ENCODE results near the gene CDH1.

DNA sequence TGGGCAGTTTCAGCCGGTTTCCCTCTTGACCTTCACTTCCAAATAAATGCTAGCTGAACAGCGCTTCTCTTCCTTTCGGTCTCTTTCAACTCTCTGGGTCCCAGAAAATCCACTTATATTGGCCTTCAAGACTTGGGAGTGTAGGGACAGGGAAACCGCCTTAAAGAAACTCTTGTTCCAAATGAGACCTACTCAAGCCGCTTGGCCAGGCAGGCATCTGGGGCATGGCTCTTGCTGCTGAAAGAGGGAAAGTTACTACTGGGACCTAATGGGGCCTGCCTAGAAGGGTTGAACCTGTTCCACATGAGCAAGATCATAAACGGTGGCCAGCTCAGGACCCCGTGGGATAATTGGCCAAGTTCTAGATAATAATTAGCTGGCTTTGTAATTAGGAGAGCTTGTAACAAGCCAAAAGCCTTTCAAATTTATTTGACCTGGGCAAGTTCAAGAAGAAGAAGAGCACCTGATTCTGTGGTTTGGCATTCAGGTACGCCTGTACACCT, 13.2 kb downstream of the CDH1 start:
- TF ChIP-seq, protein P1, sequence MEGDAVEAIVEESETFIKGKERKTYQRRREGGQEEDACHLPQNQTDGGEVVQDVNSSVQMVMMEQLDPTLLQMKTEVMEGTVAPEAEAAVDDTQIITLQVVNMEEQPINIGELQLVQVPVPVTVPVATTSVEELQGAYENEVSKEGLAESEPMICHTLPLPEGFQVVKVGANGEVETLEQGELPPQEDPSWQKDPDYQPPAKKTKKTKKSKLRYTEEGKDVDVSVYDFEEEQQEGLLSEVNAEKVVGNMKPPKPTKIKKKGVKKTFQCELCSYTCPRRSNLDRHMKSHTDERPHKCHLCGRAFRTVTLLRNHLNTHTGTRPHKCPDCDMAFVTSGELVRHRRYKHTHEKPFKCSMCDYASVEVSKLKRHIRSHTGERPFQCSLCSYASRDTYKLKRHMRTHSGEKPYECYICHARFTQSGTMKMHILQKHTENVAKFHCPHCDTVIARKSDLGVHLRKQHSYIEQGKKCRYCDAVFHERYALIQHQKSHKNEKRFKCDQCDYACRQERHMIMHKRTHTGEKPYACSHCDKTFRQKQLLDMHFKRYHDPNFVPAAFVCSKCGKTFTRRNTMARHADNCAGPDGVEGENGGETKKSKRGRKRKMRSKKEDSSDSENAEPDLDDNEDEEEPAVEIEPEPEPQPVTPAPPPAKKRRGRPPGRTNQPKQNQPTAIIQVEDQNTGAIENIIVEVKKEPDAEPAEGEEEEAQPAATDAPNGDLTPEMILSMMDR (IDR thresholded peaks at IDR 0.05), result no peak
- no peak for TF ChIP-seq POLR2A (IDR thresholded peaks at IDR 0.05)
